CD4-positive, alpha-beta T cell treated with Interleukin-17A for 1 hour (primary cell): ENCODE measurements around the gene IL34.
"Not testable (repeated sequence)": the region's sequence is repeated elsewhere in the genome, so short reads cannot be mapped to it uniquely, and the experiment has no call there.

Experiments used
- DNase-seq: peaks from one replicate; pipeline ENCODE4 v3.0.0-alpha.2; 2020

IL34 gene

DNA sequence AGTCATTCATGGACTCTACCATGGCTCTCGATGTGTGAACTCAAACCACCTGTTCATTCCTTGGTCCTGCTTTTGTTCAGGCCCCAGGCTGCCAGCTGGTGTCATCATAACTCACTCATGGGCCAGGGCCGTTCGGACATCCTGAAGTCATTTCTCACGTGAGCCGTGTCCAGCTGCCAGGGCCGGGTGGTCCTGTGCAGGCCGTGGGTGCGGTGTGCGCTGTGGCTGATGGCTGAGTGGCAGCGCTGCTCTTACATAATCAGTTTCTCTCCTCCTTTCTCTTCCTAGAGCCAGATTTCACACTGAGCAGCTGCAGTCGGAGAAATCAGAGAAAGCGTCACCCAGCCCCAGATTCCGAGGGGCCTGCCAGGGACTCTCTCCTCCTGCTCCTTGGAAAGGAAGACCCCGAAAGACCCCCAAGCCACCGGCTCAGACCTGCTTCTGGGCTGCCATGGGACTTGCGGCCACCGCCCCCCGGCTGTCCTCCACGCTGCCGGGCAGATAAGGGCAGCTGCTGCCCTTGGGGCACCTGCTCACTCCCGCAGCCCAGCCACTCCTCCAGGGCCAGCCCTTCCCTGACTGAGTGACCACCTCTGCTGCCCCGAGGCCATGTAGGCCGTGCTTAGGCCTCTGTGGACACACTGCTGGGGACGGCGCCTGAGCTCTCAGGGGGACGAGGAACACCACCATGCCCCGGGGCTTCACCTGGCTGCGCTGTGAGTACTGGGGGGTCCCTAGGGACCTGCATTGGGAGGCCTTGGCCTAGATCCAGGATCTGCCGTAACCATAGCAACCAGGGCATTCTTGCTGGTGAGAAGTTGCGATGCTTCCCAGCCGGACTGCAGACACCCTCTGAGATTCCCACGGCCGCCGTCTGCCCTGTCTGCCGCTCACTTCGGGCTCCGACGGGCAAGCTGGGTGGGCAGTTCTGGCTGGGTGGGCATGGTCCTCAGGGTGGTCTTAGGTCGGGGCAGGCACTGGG is at the start of gene IL34:
Gene IL34, plus strand, starts transcription at position 300 of the 982 bp plus-strand sequence. Its CDS starts 389 bp downstream, at position 689.
- no peak for DNase-seq

- DNase-seq, result no peak
Measured at GRCh38 chr16:70597135-70597835, 49.1 kb upstream of the IL34 start.

- no peak for DNase-seq
Measured at GRCh38 chr16:70598937-70599503, 47.3 kb upstream of the IL34 start.

- no peak for DNase-seq
Measured at GRCh38 chr16:70600730-70601129, 45.6 kb upstream of the IL34 start.

DNA sequence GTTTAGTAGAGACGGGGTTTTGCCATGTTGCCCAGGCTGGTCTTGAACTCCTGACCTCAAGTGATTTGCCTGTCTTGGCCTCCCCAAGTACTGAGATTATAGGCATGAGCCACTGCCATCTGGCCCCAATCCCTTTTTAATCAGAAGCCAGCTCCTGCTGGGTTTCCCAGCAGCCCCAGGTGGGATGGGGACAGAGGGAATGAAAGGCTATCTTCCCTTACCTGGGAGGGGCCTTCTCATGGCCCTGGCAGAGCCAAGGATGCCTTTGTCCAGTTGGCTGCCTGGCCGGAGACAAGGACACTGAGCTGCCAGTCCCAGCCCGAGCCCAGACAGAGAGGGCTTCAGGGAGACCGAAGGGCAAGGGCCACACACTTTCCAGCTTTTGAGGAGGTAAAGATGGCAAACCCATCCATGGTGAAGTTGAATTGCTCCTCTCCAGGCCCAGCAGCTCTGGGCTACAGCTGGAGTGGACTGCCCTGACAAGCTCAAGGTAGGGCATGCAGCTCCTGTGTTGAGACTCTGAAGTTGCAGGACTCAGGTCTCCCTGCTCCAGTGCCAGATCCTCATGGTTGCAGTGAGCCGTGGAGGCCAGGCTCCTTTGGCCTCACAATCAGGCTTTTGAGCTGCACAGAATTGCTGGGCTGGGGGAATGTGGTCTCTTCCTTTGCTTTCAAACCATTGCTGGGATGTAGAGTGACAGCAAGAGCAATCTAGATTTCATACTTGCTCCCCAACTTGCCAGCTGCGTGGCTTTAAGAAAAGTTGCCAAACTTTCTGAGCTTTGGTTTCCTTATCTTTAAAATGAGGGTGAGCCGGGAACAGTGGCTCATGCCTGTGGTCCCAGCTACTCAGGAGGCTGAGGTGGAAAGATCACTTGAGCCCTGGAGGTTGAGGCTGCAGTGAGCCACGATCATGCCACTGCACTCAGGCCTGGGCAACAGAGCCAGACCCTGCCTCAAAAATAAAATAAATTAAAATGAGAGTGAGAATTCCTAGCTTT is 44.5 kb upstream of the IL34 start:
- no peak for DNase-seq

GRCh38 chr16:70602831-70603230 is 43.5 kb upstream of the IL34 start:
- DNase-seq, result no peak

GRCh38 chr16:70604407-70605282 is 41.7 kb upstream of the IL34 start:
- DNase-seq, result no peak

DNA sequence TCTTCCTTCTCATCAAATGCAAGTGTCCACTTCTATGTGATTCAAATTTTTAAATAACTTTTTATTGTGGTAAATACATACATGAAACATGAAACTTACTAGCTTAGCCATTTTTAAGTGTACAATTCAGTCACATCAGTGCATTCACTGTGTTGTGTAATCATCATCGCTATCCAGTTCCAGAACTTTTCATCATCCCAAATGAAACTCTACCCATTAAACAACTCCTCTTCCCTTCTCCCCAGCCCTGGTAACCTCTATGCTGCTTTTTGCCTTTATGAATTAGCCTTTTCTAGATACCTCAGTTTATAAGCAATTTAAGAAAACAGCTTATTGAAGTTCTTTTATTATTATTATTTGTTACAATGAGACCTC is 41.1 kb upstream of the IL34 start:
- DNase-seq, result no peak

- DNase-seq, result no peak
Measured at GRCh38 chr16:70608521-70608920, 37.8 kb upstream of the IL34 start.

DNA sequence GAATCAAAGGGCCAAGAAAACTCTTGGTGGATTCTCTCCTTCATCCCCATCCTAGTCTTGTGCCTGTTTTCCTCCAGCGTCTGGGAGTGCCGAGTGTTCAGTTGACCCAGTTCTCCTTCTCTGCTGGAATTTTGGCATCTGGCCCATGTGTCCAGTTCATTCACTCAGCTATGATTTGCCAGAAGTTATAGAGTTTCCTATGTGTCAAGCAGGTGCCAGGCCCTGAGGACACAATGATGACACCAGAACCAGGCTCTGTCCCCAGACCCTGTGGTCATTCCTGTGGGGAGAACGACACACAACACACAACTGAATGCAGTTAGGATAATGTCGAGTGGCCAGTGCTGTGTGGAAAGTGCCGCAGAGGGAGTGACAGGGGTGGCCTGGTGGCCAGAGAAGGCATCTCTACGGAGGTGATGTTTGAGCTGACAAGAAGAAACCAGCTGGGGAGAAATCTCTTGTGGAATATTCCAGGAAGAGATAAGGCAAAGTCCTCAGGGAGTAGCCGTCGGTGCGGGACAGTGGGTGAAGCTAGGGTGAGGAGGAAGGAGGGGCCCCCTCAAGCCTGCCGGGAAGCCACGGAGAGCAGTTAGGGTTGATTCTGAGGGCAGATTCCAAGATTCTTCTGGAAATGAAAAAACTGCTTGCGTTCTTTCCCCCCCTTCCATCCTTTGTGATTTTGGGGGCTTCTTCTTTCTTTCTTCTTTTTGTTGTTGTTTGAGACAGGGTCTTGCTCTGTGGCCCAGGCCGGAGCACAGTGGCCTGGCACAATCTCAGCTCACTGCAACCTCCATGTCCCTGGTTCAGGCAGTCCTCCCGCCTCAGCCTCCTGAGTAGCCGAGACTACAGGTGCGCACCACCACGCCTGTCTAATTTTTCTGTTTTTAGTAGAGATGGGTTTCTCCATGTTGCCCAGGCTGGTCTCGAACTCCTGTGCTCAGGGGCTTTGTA is 35.8 kb upstream of the IL34 start:
- no peak for DNase-seq

GRCh38 chr16:70611224-70611598 is 35.1 kb upstream of the IL34 start:
- no peak for DNase-seq

GRCh38 chr16:70611785-70612303 is 34.5 kb upstream of the IL34 start:
- DNase-seq, result no peak

DNA sequence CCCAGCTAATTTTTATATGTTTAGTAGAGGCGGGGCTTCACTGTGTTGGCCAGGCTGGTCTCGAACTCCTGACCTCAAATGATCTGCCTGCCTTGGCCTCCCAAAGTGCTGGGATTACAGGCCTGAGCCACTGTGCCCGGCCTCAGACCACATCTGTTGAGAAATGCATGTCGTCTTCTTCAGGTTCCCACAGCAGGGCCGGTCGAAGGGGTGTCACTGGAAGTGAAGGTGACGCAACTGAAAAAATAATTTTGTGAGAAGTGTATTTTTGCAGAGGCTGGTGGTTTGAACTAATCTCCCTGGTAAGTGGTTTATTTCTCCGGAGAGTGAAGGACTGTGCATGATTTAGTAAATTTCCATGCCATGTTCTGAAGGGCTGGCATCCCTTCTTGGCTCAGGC is 33.4 kb upstream of the IL34 start:
- no peak for DNase-seq

DNA sequence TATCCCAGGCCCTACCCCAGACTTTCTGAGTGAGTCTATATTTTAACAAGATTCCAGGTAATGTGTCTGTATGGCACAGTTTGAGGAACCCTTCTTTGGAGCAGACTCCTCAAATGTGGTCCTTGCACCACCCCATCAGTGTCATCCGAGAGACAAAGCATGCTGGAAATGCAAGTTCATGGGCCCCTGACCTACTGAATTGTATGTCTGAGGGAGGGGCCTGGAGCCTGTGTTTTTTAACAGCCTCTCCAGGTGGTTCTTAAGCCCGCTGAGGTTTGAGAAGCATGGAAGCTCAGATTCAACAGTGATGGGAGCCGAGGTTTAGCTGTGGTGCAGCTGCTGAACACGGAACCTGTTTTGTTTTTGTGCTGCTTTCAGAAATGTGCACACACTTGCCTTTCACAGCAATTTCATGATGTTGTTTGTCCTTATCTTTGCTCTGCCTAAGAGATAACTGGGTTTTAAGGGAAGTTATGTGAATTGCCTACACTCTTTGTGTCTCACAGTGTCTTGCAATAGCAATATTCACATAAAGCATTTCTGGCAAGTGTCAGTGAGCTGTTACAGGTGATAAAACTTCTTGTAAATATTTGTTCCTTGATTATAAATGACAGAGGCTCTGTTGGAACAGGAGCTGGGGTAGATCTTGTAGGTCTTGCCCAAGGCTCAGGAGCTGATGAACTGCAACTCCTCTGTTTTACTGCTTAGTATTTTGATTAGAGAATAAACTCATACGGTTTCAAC is 32.0 kb upstream of the IL34 start:
- DNase-seq, result no peak

DNA sequence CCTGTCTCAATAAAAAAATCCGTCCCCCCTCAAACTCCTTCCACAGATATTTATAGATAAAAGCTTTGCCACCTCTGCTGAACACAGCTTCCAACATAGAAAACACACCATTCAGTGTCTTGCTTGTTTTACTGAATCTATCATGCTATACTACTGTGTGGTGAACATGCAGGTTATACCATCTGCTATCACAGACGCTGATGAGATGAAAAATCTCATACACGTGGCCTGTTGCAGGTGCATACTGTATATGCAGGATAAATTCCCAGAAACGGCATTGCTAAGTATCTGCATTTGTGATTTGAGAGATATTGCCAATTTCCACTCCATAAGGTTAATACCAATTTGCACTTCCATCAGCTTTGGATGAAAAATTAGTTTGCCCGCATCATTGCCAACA is 30.4 kb upstream of the IL34 start:
- no peak for DNase-seq

DNA sequence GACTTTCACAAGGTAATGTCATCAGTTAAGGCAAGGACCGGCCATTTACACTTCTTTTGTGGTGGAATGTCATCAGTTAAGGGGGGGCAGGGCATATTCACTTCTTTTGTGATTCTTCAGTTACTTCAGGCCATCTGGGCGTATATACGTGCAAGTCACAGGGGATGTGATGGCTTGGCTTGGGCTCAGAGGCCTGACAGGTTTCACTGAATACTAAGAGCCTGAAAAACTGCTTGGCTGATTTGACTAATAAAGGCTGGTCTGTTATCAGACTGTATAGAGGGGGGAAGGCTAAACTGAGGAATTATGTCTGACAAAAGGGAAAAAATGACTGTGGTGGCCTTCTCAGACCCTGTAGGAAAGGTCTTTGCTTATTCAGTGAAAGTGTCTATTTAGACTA is 24.5 kb upstream of the IL34 start:
- not testable (repeated sequence) for DNase-seq

DNA sequence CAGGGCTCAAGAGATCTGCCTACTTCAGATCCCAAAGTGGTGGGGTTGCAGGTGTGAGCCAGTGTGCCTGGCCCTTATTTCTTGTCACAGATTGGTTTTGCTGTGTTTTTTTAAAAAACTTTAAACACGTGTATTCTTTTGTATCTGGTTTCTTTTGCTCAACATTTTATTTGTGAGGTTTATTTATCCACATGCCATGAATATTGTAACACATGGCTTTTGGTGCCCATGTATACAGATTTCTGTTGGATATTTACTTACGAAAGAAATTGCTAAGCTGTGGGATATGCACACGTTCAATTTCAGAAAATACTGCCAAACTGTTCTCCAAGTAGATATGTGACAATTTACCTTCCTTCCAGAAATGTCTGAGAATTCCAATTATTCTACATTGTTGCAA is 18.7 kb upstream of the IL34 start:
- no peak for DNase-seq

DNA sequence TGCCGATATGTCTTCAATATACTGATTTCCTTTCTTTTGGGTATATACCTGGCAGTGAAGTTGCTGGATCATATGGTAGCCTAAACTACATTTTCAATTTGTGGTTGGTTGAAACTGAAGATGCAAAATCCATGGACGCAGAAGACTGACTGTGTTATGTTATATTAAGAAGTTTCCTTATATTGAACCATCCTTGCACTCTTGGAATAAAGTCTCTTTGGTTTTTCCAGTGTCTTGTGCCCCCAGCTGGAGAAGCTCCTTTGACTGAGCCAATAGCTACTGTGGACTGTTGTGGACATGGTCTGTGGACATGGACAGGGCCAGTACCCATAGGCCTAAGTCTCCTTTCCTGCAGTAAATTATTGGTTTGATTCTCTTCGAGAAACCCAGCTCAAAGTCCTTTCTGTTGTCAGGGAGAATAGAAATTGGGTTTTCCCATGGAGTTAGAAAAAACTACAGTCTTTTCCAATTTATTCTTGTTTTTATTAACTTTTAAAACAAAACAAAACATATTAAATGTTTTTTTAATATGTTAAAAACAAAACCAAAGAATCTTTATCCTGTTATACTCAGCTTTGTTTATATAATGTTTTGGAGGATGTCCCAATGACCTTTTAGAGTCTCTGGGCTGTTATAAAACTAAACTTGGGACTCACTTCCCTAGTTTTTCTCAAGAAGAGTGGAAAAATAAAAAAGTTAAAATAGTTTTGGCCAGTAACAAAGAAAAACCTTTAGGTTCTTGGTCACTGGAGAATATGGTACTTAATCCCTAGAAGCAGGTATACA is 15.2 kb upstream of the IL34 start:
- no peak for DNase-seq
